ENCODE data around the gene C21orf91. TPM values are rescaled to one million over a fixed set of nuclear protein-coding genes. Genes with fewer than 3 reads are reported as not detected.

The C21orf91 gene
- total and polyA plus RNA-seq, 9 of the 15 experiments (the other 6 are each of a cell fraction or from before 2014, with no cell fraction given) = 3.9 to 14.1 (median 12.1) TPM

DNA sequence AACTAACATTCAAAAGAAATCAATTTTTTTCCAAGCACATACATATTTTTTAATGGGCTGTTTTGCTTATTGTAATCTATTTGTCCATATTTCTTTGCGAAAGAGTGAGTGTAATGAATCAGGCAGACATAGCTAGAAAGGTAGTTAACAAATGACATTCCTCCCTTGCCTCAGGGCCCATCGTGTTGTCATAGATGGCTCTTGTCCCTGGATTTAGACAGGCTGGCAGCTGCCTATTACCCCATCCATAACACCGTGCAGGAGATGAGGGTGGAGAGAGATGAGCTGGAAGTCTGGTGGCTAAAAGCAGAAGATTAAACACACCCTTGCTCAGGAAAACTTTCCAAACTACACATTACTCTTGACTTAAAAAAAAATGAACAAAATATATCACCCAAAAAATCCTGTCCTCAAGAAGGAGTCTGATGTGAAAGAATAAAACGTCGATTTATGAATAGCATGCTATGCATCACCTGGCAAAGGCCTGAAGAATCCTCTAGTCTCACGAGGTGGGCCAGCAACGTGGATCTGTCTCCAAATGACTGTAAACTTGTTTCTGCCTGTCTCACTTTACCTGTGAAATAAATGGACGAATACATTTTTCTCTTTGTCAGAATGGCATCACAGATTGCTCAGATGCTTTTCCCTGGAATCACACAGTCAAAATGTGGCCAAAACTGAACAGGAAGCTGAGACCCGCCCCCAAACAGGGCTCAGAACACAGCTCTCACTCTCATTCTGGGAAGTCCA is 55.7 kb downstream of the C21orf91 start:
- Histone ChIP-seq H2AFZ (ENCODE audit: low read depth, low read length) (peak overlapping the region; percentile 44; the same call in 1 of the 2 replicates), H3K27me3 (ENCODE audit: control insufficient read depth in 2 of 2, insufficient read depth in 2 of 2, low read length in 2 of 2) (no peaks in the 10 kb centered on the region; a peak in 1 of 5 replicates), H3K4me3 (no peak overlapping the region), H3K4me2 (ENCODE audit: insufficient read depth, low read length) (no peak overlapping the region), H4K20me1 (replicated peaks; ENCODE audit: control insufficient read depth, insufficient read depth, low read length) (no peaks in the 10 kb centered on the region), H3K4me1 (replicated peaks in 1 of 2; ENCODE audit: control insufficient read depth in 2 of 2, insufficient read depth in 2 of 2, low read length in 2 of 2) (peaks cover 0 to 8% of the 10 kb centered on the region in 2 experiments; a peak in 1 of 5 replicates), H3K9ac (ENCODE audit: insufficient read depth in 1 of 2, low read depth in 2 of 2, low read length in 2 of 2) (no peak overlapping the region), H3K9me3 (replicated peaks; ENCODE audit: control insufficient read depth, insufficient read depth, low read depth, low read length) (no peaks in the 10 kb centered on the region), H3K79me2 (ENCODE audit: control insufficient read depth, insufficient read depth, low read length) (no peaks in the 10 kb centered on the region), H3K27ac (ENCODE audit: extremely low read depth, low read depth, low read length) (no peak overlapping the region), H3K9me1 (ENCODE audit: control insufficient read depth, insufficient read depth, low read length) (no peaks in the 10 kb centered on the region), H3K36me3 (ENCODE audit: control insufficient read depth, insufficient read depth, low read length) (no peaks in the 10 kb centered on the region)
- no TSS peak for BruUV-seq (replicated peaks)
- no peak for TF ChIP-seq HDGF (IDR thresholded peaks at IDR 0.05)
- no peak for TF ChIP-seq RHOXF2B (CRISPR knock-in tag; conservative IDR thresholded peaks at IDR 0.05)
- no peak for TF ChIP-seq ZNF518B (CRISPR knock-in tag; IDR thresholded peaks at IDR 0.05)
- DNase-seq (ENCODE audit: extremely low read depth in 1 of 4, low spot score in 3 of 4) (no peak), ATAC-seq (no peak), FAIRE-seq (no peak)
- intact Hi-C loops (cut with micrococcal nuclease) (no loop called here), in situ Hi-C loops (cut with MboI) (no loop called here)
- POLR2A ChIA-PET = interaction anchor here (0.8 to 1.1 kb wide), 2 partner anchors 18 to 76 kb away, joined by 3 read pairs; no protein-coding TSS in a partner anchor
- WGBS (ENCODE audit: insufficient coverage, low coverage, missing lambda C conversion rate) = 4% methylated on average over 9 of the region's 9 CpGs
- CTCF ChIA-PET (ENCODE audit: low intra/inter-chr PET ratio) = no interaction called here
